Natural killer cell (primary cell): ENCODE results near the gene MRPL40. TPM values are rescaled to one million over a fixed set of nuclear protein-coding genes. Genes with fewer than 3 reads are reported as not detected.
"Not testable (repeated sequence)": the region's sequence is repeated elsewhere in the genome, so short reads cannot be mapped to it uniquely, and the experiment has no call there.

Source experiments
- ATAC-seq, 3 donors: fragments of 150-1000 bp in 2 of 3; fragments of 200-7000 bp in 1 of 3; cut with Tn5 transposase; 1 replicate in 1 of 3; 2 replicates in 2 of 3; pipeline ENCODE4 v1.10.0; 2021; ENCODE audit warnings: mild to moderate bottlenecking in 2 of 3, moderate library complexity in 2 of 3
- DNase-seq, 2 donors: peaks; one replicate each; pipeline versions ENCODE4 v3.0.0 to v3.0.0-alpha.2; 2013 to 2021; ENCODE audit warnings: mixed read lengths in 1 of 2
- H3K27ac ChIP-seq: one replicate; pipeline ENCODE4 v1.5.1; 2013; ENCODE audit warnings: mild to moderate bottlenecking, low read length
- H3K27me3 ChIP-seq: one replicate; pipeline ENCODE4 v1.6.1; 2013; ENCODE audit warnings: low read length; ENCODE audit not compliant: control insufficient read depth, insufficient read depth
- H3K36me3 ChIP-seq: one replicate; pipeline ENCODE4 v1.6.1; 2013; ENCODE audit warnings: low read length; ENCODE audit not compliant: control insufficient read depth, insufficient read depth
- H3K4me1 ChIP-seq: one replicate; pipeline ENCODE4 v1.6.1; 2013; ENCODE audit warnings: low read length; ENCODE audit not compliant: control insufficient read depth, insufficient read depth
- H3K4me3 ChIP-seq: one replicate; pipeline ENCODE4 v1.5.1; 2013; ENCODE audit warnings: low read length
- H3K9me3 ChIP-seq: one replicate; pipeline ENCODE4 v1.6.1; 2013; ENCODE audit warnings: low read length; ENCODE audit not compliant: control insufficient read depth, insufficient read depth
- H3K27ac Mint-ChIP-seq, 2 donors: one replicate each; pipeline ENCODE4 v1.8.0; 2022; ENCODE audit warnings: mild to moderate bottlenecking in 2 of 2, mixed read lengths in 2 of 2, moderate library complexity in 1 of 2
- H3K27me3 Mint-ChIP-seq, 2 donors: one replicate each; pipeline ENCODE4 v1.8.0; 2022; ENCODE audit warnings: low read depth in 2 of 2, mixed read lengths in 2 of 2
- H3K36me3 Mint-ChIP-seq: one replicate; pipeline ENCODE4 v1.8.0; 2022; ENCODE audit warnings: mixed read lengths
- H3K4me1 Mint-ChIP-seq, 2 donors: one replicate each; pipeline ENCODE4 v1.8.0; 2022; ENCODE audit warnings: mixed read lengths in 2 of 2
- H3K4me3 Mint-ChIP-seq: one replicate; pipeline ENCODE4 v1.8.0; 2022; ENCODE audit warnings: mild to moderate bottlenecking, moderate library complexity, mixed read lengths
- H3K9me3 Mint-ChIP-seq, 2 donors: one replicate each; pipeline ENCODE4 v1.8.0; 2022; ENCODE audit warnings: mixed read lengths in 2 of 2
- WGBS: methylation state at CpG from one replicate; pipeline ENCODE4 v1.1.7; 2013; ENCODE audit warnings: missing lambda C conversion rate; ENCODE audit not compliant: insufficient coverage; 5-methylcytosine and 5-hydroxymethylcytosine counted together
- intact Hi-C: fragments of 100-400 bp; cut with micrococcal nuclease; formaldehyde crosslinking; loops from one replicate; pipeline ENCODE4 v1.14.2; 2022
- total RNA-seq, 4 donors: library from RNA; stranded (reverse); fragments of 120-200 nt in 1 of 4; gene quantifications; one replicate each; pipeline versions ENCODE4 v1.2.3 to v1.2.4, GENCODE V29; 2013 to 2022
- TF ChIP-seq, protein P1 (sequence below): fragments of 200-600 bp; IDR thresholded peaks from one replicate; pipeline ENCODE4 v1.8.0; 2022; ENCODE audit warnings: antibody characterized with exemption

Gene MRPL40
- total RNA-seq, 3 donors from 2014 or later (not counting 1 experiment from before 2014, with no cell fraction given), result 11.6 to 16.7 (median 14.2) TPM

DNA sequence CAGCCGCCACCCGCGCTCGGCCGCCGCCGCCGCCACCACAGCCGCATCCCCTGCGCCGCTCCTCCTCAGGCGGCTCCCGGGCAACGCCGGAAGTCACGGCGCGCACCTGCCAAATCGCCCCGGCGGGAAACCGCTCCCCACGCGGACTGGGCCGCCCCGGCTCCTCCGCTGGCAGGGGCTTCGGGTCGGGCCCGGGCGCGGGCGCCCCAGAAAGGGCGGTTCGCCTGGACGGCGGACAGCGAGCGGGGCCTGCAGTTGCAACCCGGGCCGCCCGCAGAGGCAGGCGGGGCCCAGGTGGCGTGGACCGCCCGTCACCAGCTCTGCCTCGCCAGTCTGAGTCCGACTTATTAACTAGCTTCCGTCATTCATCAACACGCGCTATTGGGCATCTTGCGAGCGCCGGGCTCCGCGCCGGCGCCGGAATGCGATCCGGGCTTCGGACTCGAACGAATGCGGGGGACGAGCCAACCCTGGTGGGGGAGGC lies 654 bp upstream of the MRPL40 start, which contains the start of gene HIRA:
Gene HIRA, minus strand, starts transcription at position 85 of the 484 bp plus-strand sequence. CDS start 257 bp downstream, outside the sequence.
- H3K36me3 ChIP-seq, result peaks cover 15% of the 10 kb centered on the region
- Mint-ChIP-seq H3K4me1 (peaks cover 34 to 43% of the 10 kb centered on the region in 2 donors), H3K9me3 (no peaks in the 10 kb centered on the region), H3K27me3 (no peaks in the 10 kb centered on the region), H3K27ac (peak within 1 kb of the TSS; percentile 93 to 100), H3K4me3 (peak within 1 kb of the TSS; percentile 97), H3K36me3 (peaks cover 6% of the 10 kb centered on the region)
- intact Hi-C loops, result loop anchor here (1.0 to 10.0 kb wide), 4 partner anchors 12 to 307 kb away; partner anchors contain the start of genes C22orf39, CDC45, DGCR2 and UFD1
- under 1% methylated on average over 66 of the region's 66 CpGs for WGBS
- H3K27ac ChIP-seq, result peak within 1 kb of the TSS; percentile 97
- TF ChIP-seq, protein P1, sequence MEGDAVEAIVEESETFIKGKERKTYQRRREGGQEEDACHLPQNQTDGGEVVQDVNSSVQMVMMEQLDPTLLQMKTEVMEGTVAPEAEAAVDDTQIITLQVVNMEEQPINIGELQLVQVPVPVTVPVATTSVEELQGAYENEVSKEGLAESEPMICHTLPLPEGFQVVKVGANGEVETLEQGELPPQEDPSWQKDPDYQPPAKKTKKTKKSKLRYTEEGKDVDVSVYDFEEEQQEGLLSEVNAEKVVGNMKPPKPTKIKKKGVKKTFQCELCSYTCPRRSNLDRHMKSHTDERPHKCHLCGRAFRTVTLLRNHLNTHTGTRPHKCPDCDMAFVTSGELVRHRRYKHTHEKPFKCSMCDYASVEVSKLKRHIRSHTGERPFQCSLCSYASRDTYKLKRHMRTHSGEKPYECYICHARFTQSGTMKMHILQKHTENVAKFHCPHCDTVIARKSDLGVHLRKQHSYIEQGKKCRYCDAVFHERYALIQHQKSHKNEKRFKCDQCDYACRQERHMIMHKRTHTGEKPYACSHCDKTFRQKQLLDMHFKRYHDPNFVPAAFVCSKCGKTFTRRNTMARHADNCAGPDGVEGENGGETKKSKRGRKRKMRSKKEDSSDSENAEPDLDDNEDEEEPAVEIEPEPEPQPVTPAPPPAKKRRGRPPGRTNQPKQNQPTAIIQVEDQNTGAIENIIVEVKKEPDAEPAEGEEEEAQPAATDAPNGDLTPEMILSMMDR, result no peak
- ATAC-seq (peak; percentile 44 to 72 (median 56)), DNase-seq (peak; percentile 87 to 90)
- H3K4me1 ChIP-seq, result peaks cover 43% of the 10 kb centered on the region
- no peaks in the 10 kb centered on the region for H3K9me3 ChIP-seq
- no peaks in the 10 kb centered on the region for H3K27me3 ChIP-seq
- H3K4me3 ChIP-seq, result peak within 1 kb of the TSS; percentile 95

GRCh38 chr22:19434401-19434800 lies 2.1 kb downstream of the MRPL40 start:
- Histone ChIP-seq H3K4me3 (no peak overlapping the region), H3K27me3 (no peaks in the 10 kb centered on the region), H3K27ac (no peak overlapping the region), H3K9me3 (no peaks in the 10 kb centered on the region), H3K4me1 (peaks cover 26% of the 10 kb centered on the region), H3K36me3 (peaks cover 16% of the 10 kb centered on the region)
- TF ChIP-seq, protein P1, result no peak
- Mint-ChIP-seq H3K4me1 (peaks cover 21 to 22% of the 10 kb centered on the region in 2 donors), H3K27ac (peak overlapping the region; percentile 29 to 100), H3K4me3 (peak overlapping the region; percentile 58), H3K27me3 (no peaks in the 10 kb centered on the region), H3K9me3 (no peaks in the 10 kb centered on the region), H3K36me3 (peaks cover 12% of the 10 kb centered on the region)
- intact Hi-C loops, result loop anchor here (10.0 kb wide), 1 partner anchor 310 kb away; the partner anchor contains the start of gene DGCR2
- WGBS, result 91% methylated on average over 6 of the region's 7 CpGs
- ATAC-seq (no peak), DNase-seq (no peak)

DNA sequence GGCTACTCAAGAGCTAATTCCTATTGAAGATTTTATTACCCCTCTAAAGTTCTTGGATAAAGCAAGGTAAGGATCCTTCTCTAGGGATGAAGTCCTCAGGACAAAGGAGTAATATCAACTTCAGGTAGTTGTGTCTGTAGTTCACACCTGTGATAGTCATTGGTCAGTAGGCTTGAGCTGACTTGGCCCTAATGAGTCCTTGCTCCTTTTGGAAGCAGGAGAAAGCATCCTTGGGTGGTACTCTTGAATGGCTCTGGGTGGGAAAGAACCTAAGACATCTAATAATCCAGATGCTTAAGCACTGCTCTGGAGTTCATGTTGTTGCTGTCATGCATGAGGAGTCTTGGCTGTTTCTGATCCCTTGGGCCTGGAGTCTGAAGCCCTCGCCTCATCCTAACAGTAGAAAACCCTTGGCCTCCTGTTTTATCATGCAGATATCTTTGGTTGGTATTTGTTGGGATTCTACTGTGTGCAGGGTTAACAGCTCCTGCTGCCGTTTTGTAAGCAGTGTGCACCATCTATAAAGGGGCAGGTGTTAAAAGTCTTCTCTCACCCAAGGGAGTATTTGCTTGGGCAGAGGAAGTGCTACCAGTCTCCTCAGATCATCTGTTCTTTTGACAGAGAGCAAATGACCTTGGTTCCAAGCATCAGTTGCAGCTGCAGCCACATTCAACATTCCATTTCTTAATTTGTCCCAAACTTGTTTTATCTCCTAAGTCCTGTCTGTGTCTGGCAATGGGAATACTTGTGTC lies 2.7 kb downstream of the MRPL40 start:
- H3K4me3 Mint-ChIP-seq, result peak overlapping the region; percentile 58
- intact Hi-C loops, result loop anchor here (10.0 kb wide), 1 partner anchor 310 kb away; the partner anchor contains the start of gene DGCR2
- peaks cover 7% of the 10 kb centered on the region for H3K36me3 Mint-ChIP-seq
- no peaks in the 10 kb centered on the region for H3K9me3 ChIP-seq
- peaks cover 15 to 16% of the 10 kb centered on the region in 2 donors for H3K4me1 Mint-ChIP-seq
- no peaks in the 10 kb centered on the region for H3K27me3 Mint-ChIP-seq
- H3K9me3 Mint-ChIP-seq, result no peaks in the 10 kb centered on the region
- H3K4me3 ChIP-seq, result no peak overlapping the region
- no peak overlapping the region for H3K27ac ChIP-seq
- no peaks in the 10 kb centered on the region for H3K27me3 ChIP-seq
- DNase-seq (no peak), ATAC-seq (no peak)
- peaks cover 16% of the 10 kb centered on the region for H3K36me3 ChIP-seq
- peaks cover 23% of the 10 kb centered on the region for H3K4me1 ChIP-seq
- TF ChIP-seq, protein P1, result no peak
- H3K27ac Mint-ChIP-seq, result peak overlapping the region in 1 of 2 donors; percentile 100
- WGBS, result 95% methylated on average over 2 of the region's 2 CpGs

DNA sequence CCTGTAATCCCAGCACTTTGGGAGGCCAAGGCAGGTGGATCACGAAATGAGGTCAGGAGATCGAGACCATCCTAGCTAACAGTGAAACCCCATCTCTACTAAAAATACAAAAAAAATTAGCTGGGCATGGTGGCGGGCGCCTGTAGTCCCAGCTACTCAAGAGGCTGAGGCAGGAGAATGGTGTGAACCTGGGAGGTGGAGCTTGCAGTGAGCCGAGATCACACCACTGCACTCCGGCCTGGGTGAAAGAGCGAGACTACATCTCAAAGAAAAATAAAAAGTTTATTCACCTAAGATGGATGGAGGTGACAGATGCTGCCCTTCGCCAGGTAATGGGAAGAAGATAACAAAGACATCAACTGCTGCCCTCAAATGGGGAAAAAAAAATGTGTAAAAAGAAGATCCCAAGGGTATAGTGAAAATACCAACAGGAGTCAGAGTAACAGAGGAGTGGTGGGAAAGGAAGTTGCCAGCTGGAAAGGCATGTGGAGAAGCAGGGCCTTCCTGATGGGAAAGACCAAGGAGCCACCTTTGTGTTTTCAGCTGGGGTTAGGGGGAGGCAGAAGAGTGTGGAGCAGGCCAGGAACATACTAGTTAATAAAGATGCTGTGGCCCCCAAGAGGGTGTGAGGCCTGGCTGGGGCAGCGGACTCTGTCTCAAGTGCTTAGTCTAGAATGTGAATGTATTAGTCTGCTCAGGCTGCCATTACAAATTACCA lies 4.3 kb downstream of the MRPL40 start:
- H3K27me3 ChIP-seq, H3K27ac ChIP-seq, H3K27me3 Mint-ChIP-seq, H3K9me3 ChIP-seq, DNase-seq, ATAC-seq, H3K4me3 ChIP-seq, H3K36me3 Mint-ChIP-seq, H3K4me3 Mint-ChIP-seq, H3K9me3 Mint-ChIP-seq: not testable (repeated sequence)
- Histone ChIP-seq H3K4me1 (peaks cover 13% of the 10 kb centered on the region), H3K36me3 (peaks cover 16% of the 10 kb centered on the region)
- intact Hi-C loops, result loop anchor here (10.0 kb wide), 1 partner anchor 312 kb away; the partner anchor contains the start of gene DGCR2
- Mint-ChIP-seq H3K4me1 (peaks cover 6 to 11% of the 10 kb centered on the region in 2 donors), H3K27ac (peak overlapping the region in 1 of 2 donors; percentile 62)
- 98% methylated on average over 9 of the region's 9 CpGs for WGBS
